IPS-18a (cell line): Measurements from ENCODE around the gene RPS19BP1.
"Not testable (repeated sequence)": the region's sequence is repeated elsewhere in the genome, so short reads cannot be mapped to it uniquely, and the experiment has no call there.

Experiments used
- H3K27ac ChIP-seq: one replicate; pipeline ENCODE4 v1.5.1; 2013; ENCODE audit warnings: low read length
- H3K27me3 ChIP-seq: one replicate; pipeline ENCODE4 v1.6.1; 2013; ENCODE audit warnings: mild to moderate bottlenecking, low read length; ENCODE audit not compliant: control insufficient read depth, insufficient read depth
- H3K36me3 ChIP-seq: one replicate; pipeline ENCODE4 v1.6.1; 2013; ENCODE audit warnings: low read depth, low read length; ENCODE audit not compliant: control insufficient read depth
- H3K4me1 ChIP-seq: one replicate; pipeline ENCODE4 v1.6.1; 2013; ENCODE audit warnings: low read depth, low read length; ENCODE audit not compliant: control insufficient read depth
- H3K4me3 ChIP-seq: one replicate; pipeline ENCODE4 v1.5.1; 2013; ENCODE audit warnings: low read length
- H3K9ac ChIP-seq: one replicate; pipeline ENCODE4 v1.6.1; 2013; ENCODE audit warnings: mild to moderate bottlenecking, low read length, moderate library complexity
- H3K9me3 ChIP-seq: one replicate; pipeline ENCODE4 v1.6.1; 2013; ENCODE audit warnings: low read depth, low read length; ENCODE audit not compliant: control insufficient read depth

RPS19BP1 gene

GRCh38 chr22:39517470-39517869, 15.1 kb downstream of the RPS19BP1 start:
- peaks cover 56% of the 10 kb centered on the region for H3K27me3 ChIP-seq
- H3K4me3 ChIP-seq: no peak overlapping the region
- no peak overlapping the region for H3K9ac ChIP-seq
- peaks cover 52% of the 10 kb centered on the region for H3K36me3 ChIP-seq
- no peaks in the 10 kb centered on the region for H3K9me3 ChIP-seq
- H3K27ac ChIP-seq: no peak overlapping the region
- H3K4me1 ChIP-seq: peaks cover 11% of the 10 kb centered on the region

- Histone ChIP-seq H3K4me3 (no peak overlapping the region), H3K9ac (no peak overlapping the region), H3K27me3 (peaks cover 76% of the 10 kb centered on the region), H3K9me3 (no peaks in the 10 kb centered on the region), H3K4me1 (peaks cover 8% of the 10 kb centered on the region), H3K27ac (no peak overlapping the region), H3K36me3 (peaks cover 52% of the 10 kb centered on the region)
Measured at GRCh38 chr22:39515266-39516050, 17.1 kb downstream of the RPS19BP1 start.

GRCh38 chr22:39514373-39514973, 18.1 kb downstream of the RPS19BP1 start:
- peaks cover 55% of the 10 kb centered on the region for H3K36me3 ChIP-seq
- H3K9ac ChIP-seq: no peak overlapping the region
- peaks cover 86% of the 10 kb centered on the region for H3K27me3 ChIP-seq
- no peak overlapping the region for H3K27ac ChIP-seq
- no peak overlapping the region for H3K4me3 ChIP-seq
- no peaks in the 10 kb centered on the region for H3K9me3 ChIP-seq
- peaks cover 8% of the 10 kb centered on the region for H3K4me1 ChIP-seq

GRCh38 chr22:39513791-39514190, 18.8 kb downstream of the RPS19BP1 start:
- H3K27ac ChIP-seq: no peak overlapping the region
- no peaks in the 10 kb centered on the region for H3K9me3 ChIP-seq
- no peak overlapping the region for H3K4me3 ChIP-seq
- no peak overlapping the region for H3K9ac ChIP-seq
- peaks cover 60% of the 10 kb centered on the region for H3K36me3 ChIP-seq
- H3K27me3 ChIP-seq: peaks cover 93% of the 10 kb centered on the region
- H3K4me1 ChIP-seq: peaks cover 5% of the 10 kb centered on the region

- Histone ChIP-seq H3K4me1 (no peaks in the 10 kb centered on the region), H3K27ac (no peak overlapping the region), H3K9me3 (no peaks in the 10 kb centered on the region), H3K4me3 (no peak overlapping the region), H3K9ac (no peak overlapping the region), H3K36me3 (peaks cover 64% of the 10 kb centered on the region), H3K27me3 (peaks cover 93% of the 10 kb centered on the region)
Measured at GRCh38 chr22:39512026-39512425, 20.5 kb downstream of the RPS19BP1 start.

- Histone ChIP-seq H3K27ac (no peak overlapping the region), H3K4me3 (no peak overlapping the region), H3K27me3 (peaks cover 99% of the 10 kb centered on the region), H3K36me3 (peaks cover 65% of the 10 kb centered on the region), H3K9me3 (no peaks in the 10 kb centered on the region), H3K9ac (no peak overlapping the region), H3K4me1 (no peaks in the 10 kb centered on the region)
Measured at GRCh38 chr22:39511226-39511625, 21.3 kb downstream of the RPS19BP1 start.

- Histone ChIP-seq H3K4me1 (no peaks in the 10 kb centered on the region), H3K9ac (no peak overlapping the region), H3K27ac (no peak overlapping the region), H3K27me3 (peaks cover 99% of the 10 kb centered on the region), H3K36me3 (peaks cover 65% of the 10 kb centered on the region), H3K9me3 (no peaks in the 10 kb centered on the region), H3K4me3 (no peak overlapping the region)
Measured at GRCh38 chr22:39510529-39511149, 21.9 kb downstream of the RPS19BP1 start.

- Histone ChIP-seq H3K9ac (no peak overlapping the region), H3K36me3 (peaks cover 65% of the 10 kb centered on the region), H3K9me3 (no peaks in the 10 kb centered on the region), H3K27ac (no peak overlapping the region), H3K4me3 (no peak overlapping the region), H3K27me3 (peaks cover 98% of the 10 kb centered on the region), H3K4me1 (no peaks in the 10 kb centered on the region)
Measured at GRCh38 chr22:39508393-39508792, 24.2 kb downstream of the RPS19BP1 start.

GRCh38 chr22:39507021-39507420, 25.5 kb downstream of the RPS19BP1 start:
- not testable (repeated sequence) for H3K4me1 ChIP-seq, H3K4me3 ChIP-seq, H3K9ac ChIP-seq, H3K9me3 ChIP-seq, H3K27ac ChIP-seq
- Histone ChIP-seq H3K27me3 (peaks cover 91% of the 10 kb centered on the region), H3K36me3 (peaks cover 58% of the 10 kb centered on the region)

GRCh38 chr22:39504071-39504470, 28.5 kb downstream of the RPS19BP1 start:
- no peaks in the 10 kb centered on the region for H3K4me1 ChIP-seq
- no peaks in the 10 kb centered on the region for H3K9me3 ChIP-seq
- H3K27ac ChIP-seq: no peak overlapping the region
- H3K27me3 ChIP-seq: peaks cover 87% of the 10 kb centered on the region
- H3K4me3 ChIP-seq: no peak overlapping the region
- H3K36me3 ChIP-seq: peaks cover 39% of the 10 kb centered on the region
- no peak overlapping the region for H3K9ac ChIP-seq

GRCh38 chr22:39503630-39504029, 28.9 kb downstream of the RPS19BP1 start:
- peaks cover 39% of the 10 kb centered on the region for H3K36me3 ChIP-seq
- H3K4me3 ChIP-seq: peak overlapping the region; percentile 82
- H3K27me3 ChIP-seq: peaks cover 87% of the 10 kb centered on the region
- H3K9ac ChIP-seq: no peak overlapping the region
- H3K9me3 ChIP-seq: no peaks in the 10 kb centered on the region
- H3K27ac ChIP-seq: no peak overlapping the region
- H3K4me1 ChIP-seq: no peaks in the 10 kb centered on the region
